GM12872 (cell line): Measurements from ENCODE around the gene CRYAB.

Experiments
- CTCF ChIP-seq: IDR thresholded peaks from 3 replicates; pipeline ENCODE4 v1.5.1; 2011; ENCODE audit warnings: low read depth, mild to moderate bottlenecking, low read length, moderate library complexity; ENCODE audit not compliant: insufficient read depth

CRYAB gene

GRCh38 chr11:111913031-111913861, 1.7 kb upstream of the CRYAB start:
- no peak for TF ChIP-seq CTCF

- TF ChIP-seq CTCF, result no peak
These were observed 965 bp upstream of the CRYAB start, which contains the start of gene HSPB2 for GRCh38 chr11:111912535-111912934. TSS of gene HSPB2 (plus strand) at chr11:111912734. CDS start at chr11:111912830, 96 bp downstream.

- TF ChIP-seq CTCF, result no peak
These were observed 651 bp downstream of the CRYAB start for GRCh38 chr11:111910676-111911562.

- TF ChIP-seq CTCF, result no peak
These were observed 2.2 kb downstream of the CRYAB start for GRCh38 chr11:111909378-111909777.

GRCh38 chr11:111908639-111909305, 2.8 kb downstream of the CRYAB start:
- no peak for TF ChIP-seq CTCF

- no peak for TF ChIP-seq CTCF
These were observed 4.9 kb downstream of the CRYAB start for GRCh38 chr11:111906680-111907079.

GRCh38 chr11:111905411-111905810, 6.2 kb downstream of the CRYAB start:
- no peak for TF ChIP-seq CTCF
